ENCODE results near the gene MYCL. TPM values are rescaled to one million over a fixed set of nuclear protein-coding genes. Genes with fewer than 3 reads are reported as not detected.

The MYCL gene
- total and polyA plus RNA-seq, 2 of the 13 experiments (the other 11 are each of a cell fraction or from before 2014, with no cell fraction given), result 0.31 to 1.7 TPM

DNA sequence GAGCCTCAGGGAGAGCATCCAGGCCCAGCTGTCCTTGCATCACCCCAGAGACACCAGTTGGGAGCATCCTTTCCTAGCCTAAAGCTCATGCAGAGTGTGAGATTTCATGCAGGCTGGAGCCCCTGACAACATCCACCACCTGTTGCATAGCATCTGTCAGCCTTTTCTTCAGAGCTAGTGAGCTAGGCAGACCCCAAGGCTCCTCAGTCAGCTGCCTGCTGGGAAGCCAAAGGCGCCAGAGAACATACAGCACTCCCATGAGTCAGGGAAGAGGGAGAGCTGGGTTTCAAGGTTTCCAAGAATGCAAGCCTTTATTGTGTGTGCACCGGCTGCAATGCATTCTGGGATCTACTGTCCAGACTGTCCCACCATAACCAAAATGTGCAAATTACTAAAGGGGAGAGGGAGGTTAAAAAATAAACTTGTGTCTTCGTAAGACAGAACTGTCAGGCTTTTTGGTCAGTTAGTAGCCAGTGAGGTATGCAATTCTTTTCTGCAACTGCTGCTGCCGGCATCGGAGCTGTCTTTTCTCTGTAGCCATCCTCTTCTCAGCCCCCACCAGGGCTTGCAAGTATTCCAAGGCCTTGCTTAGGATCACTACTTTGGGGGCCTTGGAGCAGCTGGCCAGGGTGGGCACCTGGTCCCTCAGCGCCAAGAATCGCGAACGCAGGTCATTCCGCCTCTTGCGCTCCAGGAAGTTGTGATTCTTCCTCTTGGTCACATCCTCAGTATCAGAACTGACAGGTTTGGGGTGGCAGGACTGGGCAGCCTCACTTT is 4.6 kb downstream of the MYCL start:
- no peak overlapping the region for H3K27ac ChIP-seq (ENCODE audit: extremely low read length, insufficient read depth, low read length)
- WGBS (ENCODE audit: low lambda C conversion rate), result 64% methylated on average over 11 of the region's 11 CpGs
- peak; percentile 51 for TF ChIP-seq ZNF143 (CRISPR knock-in tag; IDR thresholded peaks at IDR 0.05)
- TF ChIP-seq ZNF263 (CRISPR knock-in tag; IDR thresholded peaks at IDR 0.05), result peak; percentile 66
- no peak for TF ChIP-seq JARID2 (CRISPR knock-in tag; IDR thresholded peaks at IDR 0.05; ENCODE audit: insufficient replicate concordance)
- TF ChIP-seq, protein P1, sequence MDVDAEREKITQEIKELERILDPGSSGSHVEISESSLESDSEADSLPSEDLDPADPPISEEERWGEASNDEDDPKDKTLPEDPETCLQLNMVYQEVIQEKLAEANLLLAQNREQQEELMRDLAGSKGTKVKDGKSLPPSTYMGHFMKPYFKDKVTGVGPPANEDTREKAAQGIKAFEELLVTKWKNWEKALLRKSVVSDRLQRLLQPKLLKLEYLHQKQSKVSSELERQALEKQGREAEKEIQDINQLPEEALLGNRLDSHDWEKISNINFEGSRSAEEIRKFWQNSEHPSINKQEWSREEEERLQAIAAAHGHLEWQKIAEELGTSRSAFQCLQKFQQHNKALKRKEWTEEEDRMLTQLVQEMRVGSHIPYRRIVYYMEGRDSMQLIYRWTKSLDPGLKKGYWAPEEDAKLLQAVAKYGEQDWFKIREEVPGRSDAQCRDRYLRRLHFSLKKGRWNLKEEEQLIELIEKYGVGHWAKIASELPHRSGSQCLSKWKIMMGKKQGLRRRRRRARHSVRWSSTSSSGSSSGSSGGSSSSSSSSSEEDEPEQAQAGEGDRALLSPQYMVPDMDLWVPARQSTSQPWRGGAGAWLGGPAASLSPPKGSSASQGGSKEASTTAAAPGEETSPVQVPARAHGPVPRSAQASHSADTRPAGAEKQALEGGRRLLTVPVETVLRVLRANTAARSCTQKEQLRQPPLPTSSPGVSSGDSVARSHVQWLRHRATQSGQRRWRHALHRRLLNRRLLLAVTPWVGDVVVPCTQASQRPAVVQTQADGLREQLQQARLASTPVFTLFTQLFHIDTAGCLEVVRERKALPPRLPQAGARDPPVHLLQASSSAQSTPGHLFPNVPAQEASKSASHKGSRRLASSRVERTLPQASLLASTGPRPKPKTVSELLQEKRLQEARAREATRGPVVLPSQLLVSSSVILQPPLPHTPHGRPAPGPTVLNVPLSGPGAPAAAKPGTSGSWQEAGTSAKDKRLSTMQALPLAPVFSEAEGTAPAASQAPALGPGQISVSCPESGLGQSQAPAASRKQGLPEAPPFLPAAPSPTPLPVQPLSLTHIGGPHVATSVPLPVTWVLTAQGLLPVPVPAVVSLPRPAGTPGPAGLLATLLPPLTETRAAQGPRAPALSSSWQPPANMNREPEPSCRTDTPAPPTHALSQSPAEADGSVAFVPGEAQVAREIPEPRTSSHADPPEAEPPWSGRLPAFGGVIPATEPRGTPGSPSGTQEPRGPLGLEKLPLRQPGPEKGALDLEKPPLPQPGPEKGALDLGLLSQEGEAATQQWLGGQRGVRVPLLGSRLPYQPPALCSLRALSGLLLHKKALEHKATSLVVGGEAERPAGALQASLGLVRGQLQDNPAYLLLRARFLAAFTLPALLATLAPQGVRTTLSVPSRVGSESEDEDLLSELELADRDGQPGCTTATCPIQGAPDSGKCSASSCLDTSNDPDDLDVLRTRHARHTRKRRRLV (CRISPR knock-in tag; IDR thresholded peaks at IDR 0.05), result 0 out of 2 replicates have a peak, but pooled peaks have one; percentile 54
- in situ Hi-C loops (cut with HindIII; ENCODE audit: extremely low pct_ligation_motif_present, low pct_unique_long_range_greater_than_20kb) (no loop called here), intact Hi-C loops (cut with micrococcal nuclease; ENCODE audit: unreplicated experiment) (no loop called here)
- H3K4me1 ChIP-seq (ENCODE audit: insufficient read depth, low read length), result peaks cover 54% of the 10 kb centered on the region
- ChIA-PET POLR2A (interaction anchor here (0.6 to 1.6 kb wide), 2 partner anchors 17 to 80 kb away, joined by 3 to 4 read pairs; no protein-coding TSS in a partner anchor), CTCF (ENCODE audit: low intra/inter-chr PET ratio, low total read pairs) (no interaction called here)
- DNase-seq (ENCODE audit: low spot score) (no peak), ATAC-seq (no peak), FAIRE-seq (no peak)
- H2AFZ ChIP-seq (ENCODE audit: low read length), result no peak overlapping the region
- 0 out of 6 replicates have a peak overlapping the region, but pooled peaks of 1 of the 3 experiments have one; percentile 4 for H3K4me3 ChIP-seq (replicated peaks in 1 of 3; ENCODE audit: insufficient read depth in 1 of 3, low read depth in 2 of 3, low read length in 3 of 3)
- H3K9me3 ChIP-seq (ENCODE audit: low read length), result no peaks in the 10 kb centered on the region
- BruUV-seq (replicated peaks), result no TSS peak
- H4K20me1 ChIP-seq (ENCODE audit: insufficient read depth, low read length), result no peaks in the 10 kb centered on the region
- 0 out of 2 replicates have a peak overlapping the region, but pooled peaks have one; percentile 1 for H3K4me2 ChIP-seq (ENCODE audit: low read depth, low read length)
- no peak overlapping the region for H3K9ac ChIP-seq (ENCODE audit: insufficient read depth, low read depth, low read length)
- H3K36me3 ChIP-seq (replicated peaks in 1 of 2; ENCODE audit: control insufficient read depth in 1 of 2, insufficient read depth in 2 of 2, low read length in 2 of 2), result no peaks in the 10 kb centered on the region
- no peaks in the 10 kb centered on the region for H3K79me2 ChIP-seq (ENCODE audit: insufficient read depth, low read length)
- H3K27me3 ChIP-seq (ENCODE audit: control insufficient read depth in 1 of 2, insufficient read depth in 2 of 2, low read length in 2 of 2), result peaks cover 0 to 30% of the 10 kb centered on the region in 2 experiments; a peak in 2 of 5 replicates
